Mesendoderm (in vitro differentiated cells): ENCODE measurements around the gene IFNA7.
"Not testable (repeated sequence)": the region's sequence is repeated elsewhere in the genome, so short reads cannot be mapped to it uniquely, and the experiment has no call there.

ENCODE experiments used
- DNase-seq: peaks from one replicate; pipeline ENCODE4 v3.0.0; 2013
- H2AK5ac ChIP-seq: 2 replicates; pipeline ENCODE4 v1.6.1; 2013; ENCODE audit warnings: low read length, inconsistent platforms
- H2BK120ac ChIP-seq: 2 replicates; pipeline ENCODE4 v1.6.1; 2013; ENCODE audit warnings: low read depth, mild to moderate bottlenecking, low read length, moderate library complexity, mixed read lengths
- H2BK15ac ChIP-seq: replicated peaks from 2 replicates; pipeline ENCODE4 v1.6.1; 2013; ENCODE audit warnings: low read depth, mild to moderate bottlenecking, moderate library complexity
- H2BK5ac ChIP-seq: 2 replicates; pipeline ENCODE4 v1.6.1; 2013; ENCODE audit warnings: low read length, inconsistent platforms
- H3K18ac ChIP-seq: 2 replicates; pipeline ENCODE4 v1.6.1; 2013; ENCODE audit warnings: mild to moderate bottlenecking, low read length, mixed read lengths
- H3K23ac ChIP-seq: one replicate; pipeline ENCODE4 v1.6.1; 2013; ENCODE audit warnings: low read length
- H3K27ac ChIP-seq: 2 replicates; pipeline ENCODE4 v1.5.1; 2013; ENCODE audit warnings: low read depth, mild to moderate bottlenecking, inconsistent platforms, low read length, moderate library complexity
- H3K27me3 ChIP-seq: 2 replicates; pipeline ENCODE4 v1.6.1; 2013; ENCODE audit warnings: low read length, control low read depth, mild to moderate bottlenecking, inconsistent platforms; ENCODE audit not compliant: insufficient read depth, poor library complexity
- H3K36me3 ChIP-seq: 2 replicates; pipeline ENCODE4 v1.6.1; 2013; ENCODE audit warnings: low read length, inconsistent platforms; ENCODE audit not compliant: control insufficient read depth, insufficient read depth
- H3K4ac ChIP-seq: one replicate; pipeline ENCODE4 v1.6.1; 2013; ENCODE audit warnings: low read depth, mild to moderate bottlenecking, low read length, moderate library complexity
- H3K4me1 ChIP-seq: 2 replicates; pipeline ENCODE4 v1.6.1; 2013; ENCODE audit warnings: low read depth, low read length, inconsistent platforms; ENCODE audit not compliant: control insufficient read depth
- H3K4me2 ChIP-seq: 2 replicates; pipeline ENCODE4 v1.6.1; 2013; ENCODE audit warnings: low read length
- H3K4me3 ChIP-seq: 2 replicates; pipeline ENCODE4 v1.5.1; 2013; ENCODE audit warnings: mild to moderate bottlenecking, low read length
- H3K56ac ChIP-seq: one replicate; pipeline ENCODE4 v1.6.1; 2013; ENCODE audit warnings: low read length
- H3K79me1 ChIP-seq: 2 replicates; pipeline ENCODE4 v1.6.1; 2013; ENCODE audit warnings: low read length, inconsistent platforms
- H3K79me2 ChIP-seq: 2 replicates; pipeline ENCODE4 v1.6.1; 2013; ENCODE audit warnings: mild to moderate bottlenecking, low read length; ENCODE audit not compliant: control insufficient read depth, insufficient read depth
- H3K9ac ChIP-seq: 2 replicates; pipeline ENCODE4 v1.6.1; 2013; ENCODE audit warnings: low read length, inconsistent platforms
- H4K5ac ChIP-seq: one replicate; pipeline ENCODE4 v1.6.1; 2013; ENCODE audit warnings: low read length
- H4K8ac ChIP-seq: one replicate; pipeline ENCODE4 v1.6.1; 2013; ENCODE audit warnings: low read depth, mild to moderate bottlenecking, control low read depth, low read length, moderate library complexity
- WGBS: extraction: QIAGEN DNeasy Blood & Tissue Kit; methylation state at CpG from one replicate; pipeline ENCODE4 v1.1.7; 2013; ENCODE audit warnings: low lambda C conversion rate, missing lambda C conversion rate; ENCODE audit not compliant: insufficient coverage; ENCODE audit errors: extremely low coverage; 5-methylcytosine and 5-hydroxymethylcytosine counted together

Gene IFNA7

DNA sequence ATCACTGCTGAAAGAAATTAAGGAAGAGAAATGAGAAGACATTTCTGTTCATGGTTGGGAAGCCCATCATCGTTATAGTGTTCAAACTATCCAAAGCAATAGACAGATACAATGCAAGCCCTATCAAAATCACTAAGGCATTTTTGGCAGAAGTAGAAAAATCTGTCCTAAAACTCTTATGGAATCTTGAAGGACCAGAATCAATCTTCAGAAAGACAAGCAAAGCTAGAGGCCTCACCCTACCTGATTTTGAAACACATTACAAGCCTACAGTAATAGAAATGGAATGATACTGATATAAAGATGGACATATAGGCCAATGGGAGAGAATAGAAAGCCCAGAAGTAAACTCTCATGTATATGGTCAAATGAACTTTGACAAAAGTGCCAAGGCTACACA, 30.7 kb downstream of the IFNA7 start:
- WGBS = no CpG with 5 or more reads among the region's 1 CpG
- Histone ChIP-seq H3K56ac (no peak overlapping the region), H3K79me1 (no peaks in the 10 kb centered on the region)

GRCh38 chr9:21166560-21166959, 35.4 kb downstream of the IFNA7 start, which contains the start of gene IFNA21:
Gene IFNA21, minus strand, starts transcription at chr9:21166660. Its CDS starts 48 bp downstream, at chr9:21166612.
- not testable (repeated sequence) for H3K4me3 ChIP-seq, H3K4me2 ChIP-seq, H3K79me1 ChIP-seq, H3K79me2 ChIP-seq, H3K27ac ChIP-seq, H3K18ac ChIP-seq, H4K5ac ChIP-seq, H4K8ac ChIP-seq, H3K9ac ChIP-seq, H2AK5ac ChIP-seq, H3K4me1 ChIP-seq, H2BK120ac ChIP-seq, DNase-seq, H3K36me3 ChIP-seq, H2BK15ac ChIP-seq, H3K23ac ChIP-seq, H3K56ac ChIP-seq, H3K4ac ChIP-seq, H2BK5ac ChIP-seq, H3K27me3 ChIP-seq
- WGBS = no CpG with 5 or more reads among the region's 2 CpGs

More for the DNA sequence above, 30.7 kb downstream of the IFNA7 start:
- Histone ChIP-seq H3K4me2 (no peak overlapping the region), H3K36me3 (no peaks in the 10 kb centered on the region), H2BK120ac (no peak overlapping the region), H2AK5ac (no peak overlapping the region), H3K9ac (no peak overlapping the region), H2BK15ac (no peak overlapping the region), H3K27ac (no peak overlapping the region), H3K23ac (no peak overlapping the region), H3K4ac (no peak overlapping the region), H2BK5ac (no peak overlapping the region), H4K8ac (no peak overlapping the region), H3K27me3 (no peaks in the 10 kb centered on the region), H3K4me3 (no peak overlapping the region), H3K4me1 (no peaks in the 10 kb centered on the region), H3K79me2 (no peaks in the 10 kb centered on the region), H3K18ac (no peak overlapping the region), H4K5ac (no peak overlapping the region)
- no peak for DNase-seq

DNA sequence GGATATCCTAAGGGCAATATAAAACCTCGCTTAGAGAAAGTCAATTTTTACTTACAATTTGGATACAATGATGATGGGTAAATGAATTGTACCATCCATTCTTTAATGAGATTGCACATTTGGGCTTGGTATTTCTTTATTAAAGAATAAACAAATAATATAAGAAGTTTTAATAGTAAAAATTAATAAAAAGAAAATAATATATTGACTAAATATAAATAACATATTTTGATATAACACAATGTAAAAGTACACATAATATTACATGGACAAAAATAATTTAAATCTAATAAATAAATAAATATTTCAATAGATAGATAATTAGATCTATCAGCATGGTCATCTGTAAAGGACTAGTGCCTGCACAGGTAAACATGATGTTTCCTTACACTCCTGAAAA, 36.5 kb downstream of the IFNA7 start:
- Histone ChIP-seq H3K18ac (no peak overlapping the region), H2BK120ac (no peak overlapping the region), H3K79me2 (no peaks in the 10 kb centered on the region), H2BK5ac (no peak overlapping the region), H3K23ac (no peak overlapping the region), H3K4me3 (no peak overlapping the region), H3K36me3 (no peaks in the 10 kb centered on the region), H4K5ac (no peak overlapping the region), H3K79me1 (no peaks in the 10 kb centered on the region), H3K27ac (no peak overlapping the region), H3K27me3 (no peaks in the 10 kb centered on the region), H3K4ac (no peak overlapping the region), H3K9ac (no peak overlapping the region), H3K56ac (no peak overlapping the region), H3K4me1 (no peaks in the 10 kb centered on the region), H4K8ac (no peak overlapping the region), H2BK15ac (no peak overlapping the region), H2AK5ac (no peak overlapping the region), H3K4me2 (no peak overlapping the region)
- DNase-seq = no peak
- WGBS = no CpG with 5 or more reads among the region's 1 CpG

DNA sequence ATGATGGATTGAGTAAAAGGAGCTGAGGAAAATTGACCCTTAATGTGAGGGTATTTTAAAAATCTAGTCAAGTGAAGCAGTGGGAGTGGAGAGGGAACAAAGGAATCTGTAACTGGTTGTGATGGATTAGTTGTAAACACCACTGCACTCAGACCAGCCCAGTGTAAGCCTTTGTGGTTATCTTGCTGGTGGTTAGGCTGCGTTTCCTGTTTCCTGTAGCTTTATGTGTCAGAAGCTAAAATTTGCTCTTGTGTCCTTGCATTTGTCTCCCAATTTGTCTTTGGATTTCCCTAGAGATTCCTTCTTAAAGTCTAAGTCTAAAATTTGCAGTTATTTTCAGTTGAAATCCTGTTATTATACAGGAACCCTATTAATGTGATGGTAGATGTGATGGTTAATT, 41.8 kb downstream of the IFNA7 start:
- Histone ChIP-seq H2BK15ac (no peak overlapping the region), H4K5ac (no peak overlapping the region), H3K79me1 (no peaks in the 10 kb centered on the region), H2AK5ac (no peak overlapping the region), H3K79me2 (no peaks in the 10 kb centered on the region), H4K8ac (no peak overlapping the region), H3K4me1 (no peaks in the 10 kb centered on the region), H3K4me3 (no peak overlapping the region), H3K18ac (no peak overlapping the region), H3K36me3 (no peaks in the 10 kb centered on the region), H3K4ac (no peak overlapping the region), H2BK5ac (no peak overlapping the region), H3K23ac (no peak overlapping the region), H3K4me2 (no peak overlapping the region), H3K27ac (no peak overlapping the region), H3K56ac (no peak overlapping the region), H3K9ac (no peak overlapping the region), H3K27me3 (no peaks in the 10 kb centered on the region), H2BK120ac (no peak overlapping the region)
- peak; percentile 10 for DNase-seq
- WGBS = no CpG with 5 or more reads among the region's 1 CpG

GRCh38 chr9:21155501-21155900, 46.5 kb downstream of the IFNA7 start:
- H2BK5ac ChIP-seq = no peak overlapping the region
- no peak overlapping the region for H4K5ac ChIP-seq
- no peak overlapping the region for H4K8ac ChIP-seq
- no peak overlapping the region for H3K56ac ChIP-seq
- H3K18ac ChIP-seq = no peak overlapping the region
- no peaks in the 10 kb centered on the region for H3K79me1 ChIP-seq
- no peak overlapping the region for H3K4me2 ChIP-seq
- H2AK5ac ChIP-seq = no peak overlapping the region
- no peaks in the 10 kb centered on the region for H3K79me2 ChIP-seq
- H3K27ac ChIP-seq = no peak overlapping the region
- WGBS = no CpG with 5 or more reads among the region's 2 CpGs
- no peak overlapping the region for H3K9ac ChIP-seq
- H3K4me1 ChIP-seq = no peaks in the 10 kb centered on the region
- no peak for DNase-seq
- H3K4ac ChIP-seq = no peak overlapping the region
- H2BK120ac ChIP-seq = no peak overlapping the region
- H3K23ac ChIP-seq = no peak overlapping the region
- no peak overlapping the region for H2BK15ac ChIP-seq
- H3K4me3 ChIP-seq = no peak overlapping the region
- H3K36me3 ChIP-seq = no peaks in the 10 kb centered on the region
- H3K27me3 ChIP-seq = no peaks in the 10 kb centered on the region

- H3K23ac ChIP-seq = no peak overlapping the region
- H2AK5ac ChIP-seq = no peak overlapping the region
- peak; percentile 77 for DNase-seq
- no peak overlapping the region for H2BK5ac ChIP-seq
- H3K36me3 ChIP-seq = no peaks in the 10 kb centered on the region
- H4K5ac ChIP-seq = no peak overlapping the region
- no peaks in the 10 kb centered on the region for H3K27me3 ChIP-seq
- no peak overlapping the region for H3K4me3 ChIP-seq
- no peaks in the 10 kb centered on the region for H3K79me2 ChIP-seq
- H3K27ac ChIP-seq = no peak overlapping the region
- no peak overlapping the region for H4K8ac ChIP-seq
- no peak overlapping the region for H3K56ac ChIP-seq
- WGBS = no CpG with 5 or more reads among the region's 3 CpGs
- H3K9ac ChIP-seq = no peak overlapping the region
- H3K4ac ChIP-seq = no peak overlapping the region
- H2BK120ac ChIP-seq = peak overlapping the region; percentile 21
- H3K79me1 ChIP-seq = no peaks in the 10 kb centered on the region
- no peak overlapping the region for H3K4me2 ChIP-seq
- H2BK15ac ChIP-seq = no peak overlapping the region
- no peak overlapping the region for H3K18ac ChIP-seq
- no peaks in the 10 kb centered on the region for H3K4me1 ChIP-seq
Observed at GRCh38 chr9:21154018-21154608, 47.9 kb downstream of the IFNA7 start.
